ENCODE data around the gene TUBB1.

GRCh38 chr20:58973866-58974265 is 45.4 kb upstream of the TUBB1 start:
- TF ChIP-seq EZH2 (IDR thresholded peaks at IDR 0.05; ENCODE audit: borderline replicate concordance, low read depth, low read length, severe bottlenecking) (no peak), CTCF (IDR thresholded peaks at IDR 0.05; ENCODE audit: borderline replicate concordance, extremely low read depth, low read length, poor library complexity, severe bottlenecking) (no peak)

All from DND-41 (cell line).